OCI-LY7 (cell line): Measurements from ENCODE around the gene FAM221B.

Experiments used
- EZH2phosphoT487 ChIP-seq: fragments of 200-600 bp; sonication (generic); IDR thresholded peaks from 2 replicates; pipeline ENCODE4 v1.6.1; 2018; ENCODE audit warnings: low read depth, borderline replicate concordance, mild to moderate bottlenecking, mixed run types, antibody characterized with exemption, low read length, moderate library complexity, mixed read lengths
- TF ChIP-seq, protein P1 (sequence below): fragments of 200-600 bp; sonication (generic); conservative IDR thresholded peaks from 2 replicates; pipeline ENCODE4 v1.5.1; 2014; ENCODE audit warnings: mild to moderate bottlenecking, antibody characterized with exemption, low read length, moderate library complexity, mixed read lengths

GRCh38 chr9:35795695-35796094, 32.8 kb downstream of the FAM221B start:
- TF ChIP-seq, protein P1, sequence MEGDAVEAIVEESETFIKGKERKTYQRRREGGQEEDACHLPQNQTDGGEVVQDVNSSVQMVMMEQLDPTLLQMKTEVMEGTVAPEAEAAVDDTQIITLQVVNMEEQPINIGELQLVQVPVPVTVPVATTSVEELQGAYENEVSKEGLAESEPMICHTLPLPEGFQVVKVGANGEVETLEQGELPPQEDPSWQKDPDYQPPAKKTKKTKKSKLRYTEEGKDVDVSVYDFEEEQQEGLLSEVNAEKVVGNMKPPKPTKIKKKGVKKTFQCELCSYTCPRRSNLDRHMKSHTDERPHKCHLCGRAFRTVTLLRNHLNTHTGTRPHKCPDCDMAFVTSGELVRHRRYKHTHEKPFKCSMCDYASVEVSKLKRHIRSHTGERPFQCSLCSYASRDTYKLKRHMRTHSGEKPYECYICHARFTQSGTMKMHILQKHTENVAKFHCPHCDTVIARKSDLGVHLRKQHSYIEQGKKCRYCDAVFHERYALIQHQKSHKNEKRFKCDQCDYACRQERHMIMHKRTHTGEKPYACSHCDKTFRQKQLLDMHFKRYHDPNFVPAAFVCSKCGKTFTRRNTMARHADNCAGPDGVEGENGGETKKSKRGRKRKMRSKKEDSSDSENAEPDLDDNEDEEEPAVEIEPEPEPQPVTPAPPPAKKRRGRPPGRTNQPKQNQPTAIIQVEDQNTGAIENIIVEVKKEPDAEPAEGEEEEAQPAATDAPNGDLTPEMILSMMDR, result no peak
- no peak for TF ChIP-seq EZH2phosphoT487
